Esophagus muscularis mucosa (tissue), 4 donors: Measurements from ENCODE around the gene POLDIP3. TPM values are rescaled to one million over a fixed set of nuclear protein-coding genes. Genes with fewer than 3 reads are reported as not detected.
"Not testable (repeated sequence)": the region's sequence is repeated elsewhere in the genome, so short reads cannot be mapped to it uniquely, and the experiment has no call there.

Source experiments
- DNase-seq: peaks from one replicate; pipeline ENCODE4 v3.0.0-alpha.2; 2017; ENCODE audit errors: extremely low spot score
- H3K27ac ChIP-seq, 4 donors: fragments of 200-600 bp; sonication (generic); replicated peaks in 1 of 4; 1 replicate in 3 of 4; 2 replicates in 1 of 4; pipeline ENCODE4 v1.5.1; 2016 to 2019; ENCODE audit warnings: mild to moderate bottlenecking in 1 of 4
- H3K27me3 ChIP-seq, 4 donors: fragments of 200-600 bp; sonication (generic); one replicate each; pipeline versions ENCODE4 v1.5.1 to v1.6.0; 2016 to 2019
- H3K36me3 ChIP-seq, 4 donors: fragments of 200-600 bp; sonication (generic); one replicate each; pipeline ENCODE4 v1.5.1; 2016 to 2019
- H3K4me1 ChIP-seq, 4 donors: fragments of 200-600 bp; sonication (generic); one replicate each; pipeline ENCODE4 v1.5.1; 2016 to 2019
- H3K4me3 ChIP-seq, 4 donors: fragments of 200-600 bp; sonication (generic); 1 replicate in 2 of 4; 2 replicates in 2 of 4; pipeline ENCODE4 v1.5.1; 2016 to 2019; ENCODE audit warnings: mild to moderate bottlenecking in 4 of 4, moderate library complexity in 1 of 4
- H3K9me3 ChIP-seq, 4 donors: fragments of 200-600 bp; sonication (generic); 1 replicate in 3 of 4; 2 replicates in 1 of 4; pipeline ENCODE4 v1.5.1; 2016 to 2019
- CTCF ChIP-seq, 3 experiments: fragments of 200-600 bp in 2 of 3; fragments of 450-650 bp in 1 of 3; sonication (generic) in 2 of 3; IDR thresholded peaks; one replicate each; pipeline ENCODE4 v1.5.1; 2017 to 2019; ENCODE audit warnings: antibody characterized with exemption in 3 of 3, mild to moderate bottlenecking in 2 of 3, moderate library complexity in 1 of 3
- EP300 ChIP-seq: sonication (generic); formaldehyde crosslinking; IDR thresholded peaks from one replicate; pipeline ENCODE4 v1.6.1; 2017; ENCODE audit warnings: antibody characterized with exemption
- POLR2A ChIP-seq: fragments of 450-650 bp; IDR thresholded peaks from one replicate; pipeline ENCODE4 v1.6.1; 2017; ENCODE audit warnings: antibody characterized with exemption, moderate library complexity, mild to moderate bottlenecking, low read depth
- POLR2AphosphoS5 ChIP-seq, 2 donors: sonication (generic); formaldehyde crosslinking; IDR thresholded peaks; one replicate each; pipeline ENCODE4 v1.6.1; 2017; ENCODE audit warnings: antibody characterized with exemption in 2 of 2
- WGBS: methylation state at CpG from one replicate; pipeline ENCODE4 v1.1.5; 2018; 5-methylcytosine and 5-hydroxymethylcytosine counted together
- intact Hi-C: fragments of 100-400 bp; cut with DNase I; formaldehyde crosslinking; loops from one replicate; pipeline ENCODE4 v1.15.1; 2023
- total RNA-seq, 4 donors: library from RNA; depleted of rRNA; stranded (reverse); fragments of >200 nt; gene quantifications; one replicate each; pipeline versions ENCODE4 v1.1.0 to v1.2.1, GENCODE V29; 2016

POLDIP3 gene
- total RNA-seq, 4 donors from 2014 or later: 30.6 to 47.6 (median 39.6) TPM

- peaks cover 0 to 7% (median 0%) of the 10 kb centered on the region in 4 donors for H3K27me3 ChIP-seq
- no peaks in the 10 kb centered on the region for H3K36me3 ChIP-seq
- H3K4me1 ChIP-seq: peaks cover 5 to 16% (median 15%) of the 10 kb centered on the region in 4 donors
- H3K4me3 ChIP-seq: no peak overlapping the region
- H3K9me3 ChIP-seq: no peaks in the 10 kb centered on the region
- no peak for DNase-seq
- no peak overlapping the region for H3K27ac ChIP-seq
- TF ChIP-seq POLR2AphosphoS5 (IDR thresholded peaks at IDR 0.05) (no peak), EP300 (no peak), POLR2A (no peak), CTCF (IDR thresholded peaks at IDR 0.05) (no peak)
- intact Hi-C loops: no loop called here
- 70% methylated on average over 10 of the region's 11 CpGs for WGBS
Measured at GRCh38 chr22:42549331-42550060, 65.2 kb downstream of the POLDIP3 start.

DNA sequence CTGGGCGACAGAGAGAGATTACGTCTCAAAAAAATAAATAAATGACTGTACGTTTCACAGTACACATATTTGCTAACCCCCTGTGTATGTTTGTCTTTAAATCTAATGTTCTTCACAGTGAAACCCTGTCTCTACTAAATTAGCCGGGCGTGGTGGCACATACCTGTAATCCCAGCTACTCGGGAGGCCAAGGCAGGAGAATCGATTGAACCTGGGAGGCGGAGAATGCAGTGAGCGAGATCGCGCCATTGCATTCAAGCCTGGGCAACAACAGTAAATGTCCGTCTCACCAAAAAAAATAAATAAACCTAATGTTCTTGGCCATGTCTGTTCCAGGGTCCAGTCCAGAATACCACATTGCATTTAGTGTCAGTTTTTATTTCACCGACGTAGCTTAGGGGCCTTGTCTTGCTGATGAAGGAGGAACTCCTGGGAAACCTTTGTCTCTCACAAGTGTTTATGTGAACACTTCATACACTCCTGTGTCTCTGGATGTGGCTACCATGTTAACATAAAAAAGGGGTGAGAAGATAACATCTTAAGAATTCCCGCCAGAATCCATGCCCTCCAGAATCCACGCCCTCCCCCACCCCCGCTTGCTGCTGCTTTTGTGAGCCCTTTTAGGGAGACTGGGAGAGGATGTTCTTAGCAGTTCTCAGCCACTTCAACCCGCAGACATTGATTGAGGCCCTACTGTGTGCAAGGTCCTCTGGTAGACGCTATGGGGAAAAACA lies 65.9 kb downstream of the POLDIP3 start:
- no peak for TF ChIP-seq POLR2AphosphoS5 (IDR thresholded peaks at IDR 0.05)
- no peak for TF ChIP-seq POLR2A
- TF ChIP-seq CTCF (IDR thresholded peaks at IDR 0.05): no peak
- no peak for TF ChIP-seq EP300
- intact Hi-C loops: no loop called here
- peaks cover 0 to 7% (median 0%) of the 10 kb centered on the region in 4 donors for H3K27me3 ChIP-seq
- H3K9me3 ChIP-seq: no peaks in the 10 kb centered on the region
- DNase-seq: no peak
- H3K4me1 ChIP-seq: peaks cover 0 to 9% (median 8%) of the 10 kb centered on the region in 4 donors
- no peak overlapping the region for H3K27ac ChIP-seq
- no peaks in the 10 kb centered on the region for H3K36me3 ChIP-seq
- no peak overlapping the region for H3K4me3 ChIP-seq
- 79% methylated on average over 19 of the region's 19 CpGs for WGBS

GRCh38 chr22:42548126-42548525 lies 66.6 kb downstream of the POLDIP3 start:
- H3K9me3 ChIP-seq, intact Hi-C loops, H3K4me3 ChIP-seq, H3K36me3 ChIP-seq, DNase-seq, H3K4me1 ChIP-seq, H3K27me3 ChIP-seq, H3K27ac ChIP-seq: not testable (repeated sequence)
- 61% methylated on average over 6 of the region's 6 CpGs for whole genome bisulfite sequencing

DNA sequence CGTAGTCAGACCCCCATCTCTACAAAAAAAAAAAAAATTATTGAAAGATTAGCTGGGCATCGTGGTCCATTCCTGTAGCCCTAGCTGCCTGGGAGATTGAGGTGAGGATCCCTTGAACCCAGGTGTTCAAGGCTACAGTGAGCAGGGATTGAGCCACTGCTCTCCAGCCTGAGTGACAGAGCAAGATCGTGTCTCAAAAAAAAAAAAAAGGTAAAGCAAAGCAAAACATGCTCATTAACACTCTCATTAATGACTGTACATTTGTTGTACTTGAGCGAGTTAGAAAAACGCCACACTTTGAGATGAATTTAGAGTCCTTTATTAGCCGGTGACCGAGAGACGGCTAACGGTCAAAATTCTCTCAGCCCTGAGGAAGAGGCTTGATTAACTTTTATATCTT lies 67.1 kb downstream of the POLDIP3 start:
- no peaks in the 10 kb centered on the region for H3K9me3 ChIP-seq
- no peak for TF ChIP-seq EP300
- no peak for TF ChIP-seq POLR2AphosphoS5 (IDR thresholded peaks at IDR 0.05)
- no peak for TF ChIP-seq POLR2A
- no peak for TF ChIP-seq CTCF (IDR thresholded peaks at IDR 0.05)
- no peaks in the 10 kb centered on the region for H3K4me1 ChIP-seq
- no peak overlapping the region for H3K27ac ChIP-seq
- 70% methylated on average over 9 of the region's 9 CpGs for WGBS
- intact Hi-C loops: no loop called here
- DNase-seq: no peak
- H3K36me3 ChIP-seq: no peaks in the 10 kb centered on the region
- H3K4me3 ChIP-seq: no peak overlapping the region
- peaks cover 0 to 7% (median 0%) of the 10 kb centered on the region in 4 donors for H3K27me3 ChIP-seq

GRCh38 chr22:42544686-42545085 lies 70.0 kb downstream of the POLDIP3 start:
- H3K27ac ChIP-seq: no peak overlapping the region
- intact Hi-C loops: no loop called here
- 21% methylated on average over 2 of the region's 2 CpGs for WGBS
- TF ChIP-seq POLR2A: no peak
- TF ChIP-seq POLR2AphosphoS5 (IDR thresholded peaks at IDR 0.05): no peak
- TF ChIP-seq CTCF (IDR thresholded peaks at IDR 0.05): no peak
- TF ChIP-seq EP300: no peak
- H3K4me3 ChIP-seq: no peak overlapping the region
- H3K27me3 ChIP-seq: peaks cover 0 to 7% (median 0%) of the 10 kb centered on the region in 4 donors
- H3K9me3 ChIP-seq: no peaks in the 10 kb centered on the region
- H3K36me3 ChIP-seq: no peaks in the 10 kb centered on the region
- H3K4me1 ChIP-seq: no peaks in the 10 kb centered on the region
- DNase-seq: no peak
